GM19240 (cell line): ENCODE results near the gene AKAP6.

Source experiments
- DNase-seq: peaks from one replicate; pipeline ENCODE4 v3.0.0; 2011; ENCODE audit warnings: low spot score; ENCODE audit not compliant: insufficient read length

The AKAP6 gene

DNA sequence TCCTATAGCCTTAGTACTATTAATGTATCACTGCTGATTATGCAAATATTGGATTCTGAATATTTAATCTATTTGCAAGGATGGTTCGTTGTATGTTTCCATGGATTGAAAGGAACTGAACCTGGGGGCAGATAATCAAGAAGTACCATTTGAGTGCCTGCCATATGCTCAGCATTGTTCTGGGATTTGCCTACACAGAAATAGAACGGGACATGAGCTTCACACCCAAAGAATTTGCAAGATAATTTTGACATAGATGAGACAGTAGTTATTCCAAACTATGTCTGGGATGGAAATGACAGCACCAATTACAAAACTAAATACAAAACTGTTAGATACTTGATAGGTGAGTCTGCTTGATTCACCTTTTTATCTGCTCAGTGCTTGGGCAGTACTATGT, 476.9 kb downstream of the AKAP6 start:
- DNase-seq = no peak

- no peak for DNase-seq
These were observed 479.5 kb downstream of the AKAP6 start for GRCh38 chr14:32808644-32809043.

GRCh38 chr14:32809255-32809654, 480.2 kb downstream of the AKAP6 start:
- DNase-seq = no peak

- DNase-seq = no peak
These were observed 484.3 kb downstream of the AKAP6 start for GRCh38 chr14:32813401-32813800.

DNA sequence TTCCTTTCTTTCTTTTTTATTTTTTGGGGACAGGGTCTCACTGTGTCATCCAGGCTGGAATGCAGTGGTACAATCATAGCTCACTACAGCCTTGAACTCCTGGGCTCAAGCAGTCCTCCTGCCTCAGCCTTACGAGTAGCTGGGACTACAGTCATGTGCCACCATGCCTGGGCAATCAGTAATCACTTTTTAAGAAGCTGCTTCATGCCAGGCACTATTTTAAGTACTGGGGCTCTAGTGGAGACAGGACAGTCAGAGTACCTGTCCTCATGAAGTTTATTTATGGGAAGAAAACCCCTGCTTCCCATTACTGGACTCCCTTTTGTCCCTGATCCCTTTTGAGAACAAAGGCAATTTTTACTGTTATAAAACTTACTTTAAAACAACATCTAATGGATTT, 485.6 kb downstream of the AKAP6 start:
- no peak for DNase-seq

GRCh38 chr14:32816588-32816987, 487.5 kb downstream of the AKAP6 start:
- no peak for DNase-seq

DNA sequence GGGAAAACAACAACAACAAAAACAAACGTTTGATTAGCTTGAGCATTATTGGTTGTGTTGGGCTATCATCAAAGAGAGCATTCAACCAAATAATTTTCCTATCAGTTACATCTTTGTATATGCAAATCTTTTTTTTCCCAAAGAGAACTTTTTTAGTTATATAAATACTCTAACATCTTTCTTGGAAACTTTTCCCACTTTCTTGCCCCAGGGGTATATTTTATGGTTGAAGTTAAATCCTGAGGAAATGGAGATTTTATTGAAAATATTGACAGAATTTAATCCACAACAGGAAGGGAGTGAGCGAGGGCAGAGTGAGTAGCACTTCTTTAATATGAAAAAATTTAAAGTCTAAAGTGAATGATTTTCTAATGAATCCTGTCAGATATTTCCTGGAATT, 488.7 kb downstream of the AKAP6 start:
- no peak for DNase-seq

- no peak for DNase-seq
These were observed 489.5 kb downstream of the AKAP6 start for GRCh38 chr14:32818581-32818980.

GRCh38 chr14:32820181-32820580, 491.1 kb downstream of the AKAP6 start:
- no peak for DNase-seq

DNA sequence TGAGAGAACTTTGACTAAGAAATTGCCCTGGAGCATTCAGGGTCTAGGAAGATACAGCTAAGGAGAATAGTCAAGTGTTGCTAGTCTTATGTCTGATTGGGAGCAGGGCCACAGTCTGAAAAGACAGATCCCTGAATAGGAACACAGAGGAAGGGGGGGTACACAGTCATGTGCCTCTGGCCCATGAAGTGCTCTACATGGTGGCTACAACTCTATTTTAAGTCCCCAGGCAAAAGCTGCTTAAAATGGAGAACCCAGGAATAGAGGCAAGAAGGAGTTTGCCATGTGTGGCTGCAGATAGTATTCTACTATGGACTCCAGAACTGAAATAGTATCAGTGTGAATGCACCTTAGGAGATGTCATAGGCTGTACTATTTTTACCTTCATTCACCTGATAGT, 491.6 kb downstream of the AKAP6 start:
- DNase-seq = no peak

DNA sequence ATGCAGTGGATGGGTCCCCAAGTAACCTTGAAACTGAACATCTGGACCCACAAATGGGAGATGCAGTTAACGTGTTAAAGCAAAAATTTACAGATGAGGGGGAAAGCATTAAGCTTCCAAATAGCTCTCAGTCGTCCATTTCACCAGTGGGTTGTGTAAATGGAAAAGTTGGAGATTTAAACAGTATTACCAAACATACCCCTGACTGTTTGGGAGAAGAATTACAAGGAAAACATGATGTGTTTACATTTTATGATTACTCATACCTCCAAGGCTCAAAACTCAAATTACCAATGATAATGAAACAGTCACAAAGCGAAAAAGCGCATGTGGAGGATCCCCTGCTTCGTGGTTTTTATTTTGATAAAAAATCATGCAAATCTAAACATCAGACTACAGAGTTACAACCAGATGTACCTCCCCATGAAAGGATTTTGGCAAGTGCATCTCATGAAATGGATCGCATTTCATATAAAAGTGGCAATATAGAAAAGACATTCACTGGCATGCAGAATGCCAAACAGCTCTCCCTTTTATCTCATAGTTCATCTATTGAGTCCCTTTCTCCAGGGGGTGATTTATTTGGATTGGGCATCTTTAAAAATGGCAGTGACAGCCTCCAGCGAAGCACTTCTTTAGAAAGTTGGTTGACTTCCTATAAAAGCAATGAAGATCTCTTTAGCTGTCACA, 493.0 kb downstream of the AKAP6 start:
- no peak for DNase-seq

DNA sequence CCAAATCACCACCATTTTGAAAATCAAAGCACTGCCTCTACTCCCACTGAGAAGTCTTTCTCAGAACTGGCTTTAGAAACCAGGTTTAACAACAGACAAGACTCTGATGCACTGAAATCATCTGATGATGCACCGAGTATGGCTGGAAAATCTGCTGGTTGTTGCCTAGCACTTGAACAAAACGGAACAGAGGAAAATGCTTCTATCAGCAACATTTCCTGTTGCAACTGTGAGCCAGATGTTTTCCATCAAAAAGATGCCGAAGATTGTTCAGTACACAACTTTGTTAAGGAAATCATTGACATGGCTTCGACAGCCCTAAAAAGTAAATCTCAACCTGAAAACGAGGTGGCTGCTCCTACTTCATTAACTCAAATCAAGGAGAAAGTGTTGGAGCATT, 494.6 kb downstream of the AKAP6 start:
- no peak for DNase-seq

DNA sequence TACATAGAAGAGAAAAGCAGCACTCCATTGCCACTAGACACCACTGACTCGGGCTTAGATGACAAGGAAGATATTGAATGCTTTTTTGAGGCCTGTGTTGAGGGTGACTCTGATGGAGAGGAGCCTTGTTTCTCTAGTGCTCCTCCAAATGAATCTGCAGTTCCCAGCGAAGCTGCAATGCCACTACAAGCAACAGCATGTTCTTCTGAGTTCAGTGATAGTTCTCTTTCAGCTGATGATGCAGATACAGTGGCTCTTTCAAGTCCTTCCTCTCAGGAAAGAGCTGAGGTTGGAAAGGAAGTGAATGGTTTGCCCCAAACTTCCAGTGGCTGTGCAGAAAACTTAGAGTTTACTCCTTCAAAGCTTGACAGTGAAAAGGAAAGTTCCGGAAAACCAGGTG, 495.1 kb downstream of the AKAP6 start:
- no peak for DNase-seq

GRCh38 chr14:32825058-32825457, 496.0 kb downstream of the AKAP6 start:
- no peak for DNase-seq

DNA sequence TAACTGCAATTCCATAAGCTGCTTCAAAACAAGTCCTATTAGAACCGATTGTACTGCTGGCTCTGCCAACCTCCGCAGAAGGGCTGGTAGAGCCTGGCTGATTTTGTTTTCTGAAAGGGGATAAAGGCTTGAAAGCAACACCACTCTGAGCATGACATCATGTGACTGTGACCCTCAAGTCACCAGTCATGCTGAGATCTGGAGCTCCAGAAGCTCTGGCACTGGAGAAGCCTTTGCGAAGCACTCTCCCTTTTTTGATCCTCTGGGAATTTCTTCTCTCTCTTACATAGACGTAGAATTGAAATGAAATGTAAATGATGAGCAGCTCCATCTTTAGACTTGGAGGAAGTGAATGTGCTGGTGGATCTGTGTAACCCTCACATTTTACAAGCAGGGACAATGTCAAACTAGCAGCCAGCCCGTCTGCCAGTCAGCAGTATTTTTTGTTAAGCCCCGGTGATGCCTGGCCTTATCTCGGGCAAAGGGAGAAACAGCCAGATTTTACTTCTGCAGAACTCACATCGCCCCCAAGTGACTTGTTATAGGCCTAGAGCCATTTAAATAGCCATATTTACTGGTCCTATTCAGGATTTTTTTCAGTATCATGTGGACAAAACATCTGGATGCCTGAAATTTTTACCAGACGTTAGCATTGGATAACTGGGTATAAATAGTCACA, 497.4 kb downstream of the AKAP6 start:
- DNase-seq = no peak

DNA sequence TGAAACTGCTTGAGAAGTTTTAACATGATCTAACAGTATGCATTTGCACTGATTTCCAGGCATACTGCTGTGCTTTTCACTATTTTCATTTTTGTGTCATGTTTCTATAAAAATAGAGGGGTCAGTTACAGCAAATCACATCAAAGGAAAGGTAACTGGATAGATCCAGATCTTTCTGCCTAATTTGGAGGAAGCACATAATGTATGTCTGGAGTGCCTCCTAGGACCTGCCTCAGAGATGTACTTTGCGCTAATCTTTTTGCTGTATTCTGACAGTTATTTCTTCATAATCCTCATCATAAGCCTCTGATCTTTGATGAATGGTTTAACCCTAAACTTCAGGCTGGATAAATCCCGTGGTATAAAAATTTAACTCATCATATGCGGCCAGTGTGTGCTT, 498.4 kb downstream of the AKAP6 start:
- no peak for DNase-seq

DNA sequence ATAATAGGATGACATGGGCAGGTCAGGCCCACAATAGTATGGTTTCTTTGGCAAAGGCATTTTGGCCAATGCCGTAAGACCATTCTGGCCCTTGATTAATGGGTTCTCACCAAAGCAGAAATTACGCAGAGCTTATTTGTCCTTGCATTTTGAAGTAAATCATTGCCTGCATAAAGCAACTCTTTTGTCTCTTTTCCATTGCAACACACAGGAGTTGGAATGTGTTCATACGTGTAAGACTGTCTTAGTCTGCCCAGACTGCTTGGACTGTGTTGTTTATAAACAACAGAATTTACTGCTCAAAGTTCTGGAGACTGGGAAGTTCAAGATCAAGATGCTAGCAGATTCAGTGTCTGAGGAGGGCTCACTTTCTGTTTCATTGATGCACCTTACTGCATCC, 506.8 kb downstream of the AKAP6 start:
- DNase-seq = no peak

DNA sequence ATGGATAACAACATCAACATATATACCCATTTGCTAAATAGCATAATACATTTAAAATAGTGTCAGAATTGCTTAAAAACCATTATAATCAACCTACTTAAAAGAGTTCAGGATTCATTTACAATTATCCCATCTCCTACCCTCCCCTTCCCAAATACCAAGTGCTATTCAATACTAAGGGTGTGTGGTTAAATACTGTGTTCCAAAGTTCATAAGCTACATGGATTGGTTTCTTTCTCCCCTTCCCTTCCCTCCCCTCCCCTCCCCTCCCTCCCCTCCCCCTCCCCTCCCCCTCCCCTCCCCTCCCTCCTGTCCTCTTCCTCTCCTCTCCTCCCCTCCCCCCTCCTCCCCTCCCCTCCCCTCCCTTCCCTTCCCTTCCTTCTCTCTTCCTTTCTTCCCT, 512.6 kb downstream of the AKAP6 start:
- DNase-seq = no peak

DNA sequence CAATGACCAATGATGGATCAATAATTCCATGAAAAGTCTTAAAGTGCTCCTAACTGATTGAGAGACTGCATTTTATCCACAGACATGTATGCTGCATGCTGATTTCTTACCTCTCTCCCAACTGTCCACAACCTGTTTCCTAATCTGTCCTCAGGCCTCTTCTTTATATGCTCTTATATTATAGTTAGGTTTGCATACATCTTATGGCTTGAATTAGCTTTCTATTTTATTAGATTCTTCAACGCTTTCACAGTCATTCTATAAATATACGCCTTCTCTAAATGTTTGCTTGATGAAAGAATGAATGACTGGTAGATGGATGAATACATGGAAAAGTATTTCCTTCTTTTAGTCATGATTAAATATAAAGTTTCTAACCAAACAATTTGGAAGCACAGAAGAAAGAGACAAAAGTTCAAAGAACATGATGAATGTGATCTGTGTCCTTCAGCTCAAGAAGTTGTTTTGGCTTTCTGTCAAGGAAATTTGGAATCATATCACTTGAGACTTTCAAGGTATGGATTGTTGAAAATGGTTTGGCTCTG, 517.8 kb downstream of the AKAP6 start:
- DNase-seq = no peak

DNA sequence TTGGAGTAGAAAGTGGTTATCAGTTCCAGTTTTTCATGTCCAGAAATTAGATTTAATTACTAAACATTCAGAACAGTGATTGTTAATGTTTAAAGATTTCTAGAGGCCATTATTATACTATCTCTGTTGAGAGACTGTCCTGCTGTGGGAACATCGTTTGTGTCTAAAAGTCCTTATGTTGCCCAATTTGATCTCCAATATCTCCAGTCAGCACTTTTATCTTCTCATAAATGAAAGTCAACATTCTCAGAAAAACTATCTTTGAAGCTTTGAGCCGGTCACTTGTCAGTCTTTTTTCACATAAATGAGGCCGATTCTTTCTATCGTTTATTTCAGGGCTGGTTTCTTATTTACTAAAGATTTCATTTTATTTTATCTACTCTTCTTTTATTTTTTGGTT, 518.8 kb downstream of the AKAP6 start:
- DNase-seq = no peak

DNA sequence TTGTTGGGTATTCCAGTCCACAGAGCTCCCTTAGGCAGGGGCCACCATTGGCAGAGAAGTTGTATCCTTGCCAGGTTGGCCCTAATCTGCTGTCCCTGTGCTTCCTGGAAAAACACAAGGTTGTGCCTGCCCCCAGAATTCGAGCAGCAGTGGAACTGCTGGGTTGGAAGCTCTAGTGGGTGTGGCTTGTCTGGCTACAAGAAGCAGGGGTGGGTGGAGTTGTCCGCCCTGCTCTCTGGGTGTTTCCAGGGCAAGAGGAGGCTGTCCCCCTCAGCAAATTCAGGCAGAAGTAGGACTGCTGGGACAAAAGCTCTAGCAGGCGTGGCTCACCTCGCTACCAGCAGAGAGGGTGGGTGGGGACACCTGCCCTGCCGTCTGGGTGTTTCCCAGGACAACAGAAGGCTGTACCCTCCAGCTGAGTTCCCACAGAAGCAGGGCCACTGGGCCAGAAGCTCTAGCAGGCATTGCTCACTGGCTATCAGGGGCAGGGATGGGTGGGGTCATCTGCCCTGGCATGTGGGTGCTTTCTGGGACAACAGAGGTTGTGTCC, 536.8 kb downstream of the AKAP6 start:
- no peak for DNase-seq

DNA sequence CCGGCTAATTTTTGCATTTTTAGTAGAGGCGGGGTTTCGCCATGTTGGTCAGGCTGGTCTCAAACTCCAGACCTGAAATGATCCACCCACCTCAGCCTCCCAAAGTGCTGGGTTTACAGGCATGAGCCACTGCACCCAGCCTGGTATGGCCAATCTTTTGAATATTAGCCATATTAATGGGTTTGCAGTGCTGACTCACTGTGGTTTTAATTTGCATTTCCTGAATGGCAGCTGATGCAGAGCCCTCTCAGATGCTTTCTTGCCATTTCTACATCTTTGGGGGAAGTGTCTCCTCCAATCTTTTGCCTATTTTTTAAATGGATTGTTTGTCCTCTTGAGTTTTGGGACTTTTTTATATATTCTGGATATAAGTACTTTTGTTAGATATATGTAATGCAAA, 554.1 kb downstream of the AKAP6 start:
- DNase-seq = no peak
